HG02798 (cell line): ENCODE measurements around the gene AKT1.

Source experiments
- ATAC-seq: cut with Tn5 transposase; IDR thresholded peaks from one replicate; pipeline ENCODE4 v1.9.1; 2021; ENCODE audit warnings: mild to moderate bottlenecking; ENCODE audit not compliant: unreplicated experiment, poor library complexity

AKT1 gene

GRCh38 chr14:104787736-104788135, 7.8 kb downstream of the AKT1 start:
- ATAC-seq, result no peak

- ATAC-seq, result no peak
Measured at GRCh38 chr14:104786726-104787675, 8.5 kb downstream of the AKT1 start.

GRCh38 chr14:104786091-104786586, 9.4 kb downstream of the AKT1 start:
- ATAC-seq, result no peak

- ATAC-seq, result no peak
Measured at GRCh38 chr14:104785708-104786080, 9.9 kb downstream of the AKT1 start.

- no peak for ATAC-seq
Measured at GRCh38 chr14:104784846-104785707, 10.5 kb downstream of the AKT1 start.

- ATAC-seq, result no peak
Measured at GRCh38 chr14:104784218-104784568, 11.4 kb downstream of the AKT1 start.

- no peak for ATAC-seq
Measured at GRCh38 chr14:104783484-104784217, 11.9 kb downstream of the AKT1 start.

GRCh38 chr14:104782808-104783139, 12.8 kb downstream of the AKT1 start:
- no peak for ATAC-seq

GRCh38 chr14:104782086-104782807, 13.3 kb downstream of the AKT1 start:
- no peak for ATAC-seq

- ATAC-seq, result no peak
Measured at GRCh38 chr14:104781271-104782077, 14.1 kb downstream of the AKT1 start.

- no peak for ATAC-seq
Measured at GRCh38 chr14:104780513-104781030, 15.0 kb downstream of the AKT1 start.

- ATAC-seq, result no peak
Measured at GRCh38 chr14:104779776-104780512, 15.6 kb downstream of the AKT1 start.

GRCh38 chr14:104778694-104779331, 16.7 kb downstream of the AKT1 start:
- ATAC-seq, result no peak

- ATAC-seq, result no peak
Measured at GRCh38 chr14:104777808-104778249, 17.7 kb downstream of the AKT1 start.

- ATAC-seq, result no peak
Measured at GRCh38 chr14:104776961-104777807, 18.4 kb downstream of the AKT1 start.

- no peak for ATAC-seq
Measured at GRCh38 chr14:104776481-104776880, 19.1 kb downstream of the AKT1 start.

GRCh38 chr14:104775073-104775489, 20.5 kb downstream of the AKT1 start:
- no peak for ATAC-seq
